Nucleus accumbens (tissue), 56 donors: ENCODE results near the gene NEUROG1.

Experiments used
- DNase-seq, 56 donors: peaks; one replicate each; lab custom pipeline; 2025; lab: John Stamatoyannopoulos, UW

Gene NEUROG1

GRCh38 chr5:135565725-135566421 is 30.1 kb upstream of the NEUROG1 start:
- DNase-seq = peak in 47 of 56 donors; percentile 7 to 81 (median 41)

GRCh38 chr5:135565266-135565665 is 29.5 kb upstream of the NEUROG1 start:
- no peak for DNase-seq

- DNase-seq = no peak
Observed at GRCh38 chr5:135564331-135564730, 28.6 kb upstream of the NEUROG1 start.

GRCh38 chr5:135561266-135561665 is 25.5 kb upstream of the NEUROG1 start:
- DNase-seq = no peak

- DNase-seq = peak in 50 of 56 donors; percentile 9 to 89 (median 56)
Observed at GRCh38 chr5:135560858-135561257, 25.1 kb upstream of the NEUROG1 start.

- no peak for DNase-seq
Observed at GRCh38 chr5:135559354-135559753, 23.6 kb upstream of the NEUROG1 start.

GRCh38 chr5:135557076-135557838 is 21.5 kb upstream of the NEUROG1 start:
- DNase-seq = peak in 9 of 56 donors; percentile 14 to 44 (median 31)

GRCh38 chr5:135556620-135557019 is 20.9 kb upstream of the NEUROG1 start:
- no peak for DNase-seq

GRCh38 chr5:135555530-135555929 is 19.8 kb upstream of the NEUROG1 start:
- no peak for DNase-seq

- DNase-seq = peak in 13 of 56 donors; percentile 5 to 54 (median 25)
Observed at GRCh38 chr5:135553688-135554462, 18.1 kb upstream of the NEUROG1 start.

- DNase-seq = peak in 41 of 56 donors; percentile 12 to 84 (median 42)
Observed at GRCh38 chr5:135551593-135552447, 16.1 kb upstream of the NEUROG1 start.

- no peak for DNase-seq
Observed at GRCh38 chr5:135549413-135549812, 13.6 kb upstream of the NEUROG1 start.

GRCh38 chr5:135547590-135548254 is 12.0 kb upstream of the NEUROG1 start:
- no peak for DNase-seq

- no peak for DNase-seq
Observed at GRCh38 chr5:135546912-135547311, 11.1 kb upstream of the NEUROG1 start.

- no peak for DNase-seq
Observed at GRCh38 chr5:135546101-135546500, 10.3 kb upstream of the NEUROG1 start.

- DNase-seq = no peak
Observed at GRCh38 chr5:135545099-135545498, 9.3 kb upstream of the NEUROG1 start.

- DNase-seq = no peak
Observed at GRCh38 chr5:135543485-135544304, 7.9 kb upstream of the NEUROG1 start.

- no peak for DNase-seq
Observed at GRCh38 chr5:135543001-135543484, 7.3 kb upstream of the NEUROG1 start.
